ENCODE results near the gene ADRA2B.

ADRA2B gene

DNA sequence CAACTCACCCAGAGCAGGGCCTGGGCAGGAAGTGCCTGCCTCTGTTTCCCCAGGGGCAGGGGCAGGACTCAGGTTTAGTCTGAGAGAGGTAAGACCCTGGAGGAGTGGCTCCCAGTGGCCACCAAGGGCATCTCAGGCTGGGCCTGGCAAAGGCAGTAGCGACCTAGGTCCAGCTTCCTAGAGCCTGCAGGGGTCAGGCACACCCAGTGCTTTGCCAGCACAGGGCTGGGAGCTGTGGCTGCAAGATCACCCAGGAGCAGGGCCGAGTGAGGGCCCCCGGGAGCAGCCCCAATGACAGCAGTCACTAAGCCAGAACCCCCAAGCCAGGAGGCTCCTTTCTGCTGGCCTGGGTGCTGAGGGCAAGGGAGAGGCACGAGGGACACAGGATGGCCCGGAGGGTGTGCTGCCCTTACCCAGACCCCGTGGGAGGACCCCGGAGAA is 37.6 kb upstream of the ADRA2B start:
- Mint-ChIP-seq H3K4me1 (peaks cover 91% of the 10 kb centered on the region), H3K9me3 (no peaks in the 10 kb centered on the region), H3K27ac (no peak overlapping the region)

DNA sequence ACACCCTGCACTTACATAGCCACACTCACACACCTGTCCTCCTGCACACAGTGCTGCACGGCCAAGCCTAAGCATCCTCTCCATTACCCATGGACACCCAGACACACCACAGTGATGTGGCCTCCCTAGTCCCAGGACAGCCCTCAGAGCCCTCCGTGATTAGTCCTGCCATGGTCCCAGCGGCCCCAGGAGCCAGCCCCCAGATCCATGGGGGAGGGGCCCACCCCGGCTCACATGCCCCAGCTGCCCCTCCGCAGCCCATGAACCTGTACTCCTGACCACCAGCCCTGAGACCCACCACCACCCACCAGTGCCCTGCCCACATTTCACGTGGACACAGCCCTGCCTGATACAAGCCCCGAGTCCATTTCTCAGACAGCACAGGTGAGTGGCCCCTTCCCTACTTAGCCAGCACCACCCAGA is 36.9 kb upstream of the ADRA2B start:
- DNase-seq (no peak), ATAC-seq (no peak)
- Mint-ChIP-seq H3K27ac (no peak overlapping the region), H3K9me3 (no peaks in the 10 kb centered on the region), H3K4me1 (peaks cover 90% of the 10 kb centered on the region), H3K27me3 (no peaks in the 10 kb centered on the region), H3K36me3 (ENCODE audit: low read depth) (no peaks in the 10 kb centered on the region), H3K4me3 (no peak overlapping the region)

More for the DNA sequence above, 37.6 kb upstream of the ADRA2B start:
- DNase-seq (no peak), ATAC-seq (no peak)
- no peaks in the 10 kb centered on the region for H3K27me3 Mint-ChIP-seq
- H3K4me3 Mint-ChIP-seq = no peak overlapping the region
- no peaks in the 10 kb centered on the region for H3K36me3 Mint-ChIP-seq (ENCODE audit: low read depth)

DNA sequence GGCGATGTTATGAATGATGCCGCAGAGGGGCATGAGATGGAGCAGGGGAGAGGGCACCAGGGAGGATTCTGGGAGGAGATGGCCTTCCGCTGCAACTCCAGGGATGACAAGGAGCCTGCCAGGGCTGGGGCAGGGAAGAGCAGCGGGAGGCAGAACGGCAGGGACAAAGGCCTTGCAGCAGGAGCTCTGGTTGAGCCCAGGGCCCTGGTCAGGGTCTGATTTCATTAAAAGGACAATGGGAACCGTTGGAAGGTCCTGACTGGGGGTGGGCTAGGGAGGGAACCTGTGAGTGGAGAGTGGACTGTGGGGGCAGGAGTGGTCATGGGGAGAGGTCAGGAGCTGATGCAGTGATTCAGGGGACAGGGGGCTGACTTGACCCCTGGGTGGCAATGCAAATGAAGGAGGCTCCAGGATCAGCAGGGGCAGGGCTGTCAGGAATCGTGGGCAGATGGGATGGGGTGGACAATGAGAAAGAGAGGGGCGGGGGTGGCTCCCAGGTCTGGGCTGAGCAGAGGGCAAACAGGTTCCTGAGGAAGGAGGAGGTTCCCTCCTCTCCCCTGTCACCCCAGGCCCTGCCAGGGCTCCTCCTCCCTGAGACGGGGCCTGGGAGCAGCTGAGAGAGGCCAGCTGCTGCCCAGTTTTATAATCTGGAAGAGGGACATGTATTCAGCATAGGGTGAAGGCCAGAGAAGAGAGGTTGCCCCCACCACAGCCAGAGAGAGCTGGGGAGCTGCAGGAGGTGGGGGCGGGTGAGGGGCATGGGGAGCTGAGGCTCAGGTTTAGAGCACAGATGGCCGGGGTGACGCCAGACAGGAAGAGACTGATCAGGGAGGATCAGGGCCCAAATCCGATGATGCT is 36.2 kb upstream of the ADRA2B start:
- Mint-ChIP-seq H3K9me3 (no peaks in the 10 kb centered on the region), H3K4me1 (peaks cover 90% of the 10 kb centered on the region), H3K4me3 (no peak overlapping the region), H3K36me3 (ENCODE audit: low read depth) (no peaks in the 10 kb centered on the region), H3K27me3 (no peaks in the 10 kb centered on the region), H3K27ac (no peak overlapping the region)
- ATAC-seq (no peak), DNase-seq (no peak)

- H3K27me3 Mint-ChIP-seq = no peaks in the 10 kb centered on the region
- H3K36me3 Mint-ChIP-seq (ENCODE audit: low read depth) = no peaks in the 10 kb centered on the region
- no peak overlapping the region for H3K27ac Mint-ChIP-seq
- H3K4me3 Mint-ChIP-seq = no peak overlapping the region
- DNase-seq = no peak
- no peak for ATAC-seq
- peaks cover 90% of the 10 kb centered on the region for H3K4me1 Mint-ChIP-seq
- H3K9me3 Mint-ChIP-seq = no peaks in the 10 kb centered on the region
Measured at GRCh38 chr2:96151595-96152303, 35.4 kb upstream of the ADRA2B start.

DNA sequence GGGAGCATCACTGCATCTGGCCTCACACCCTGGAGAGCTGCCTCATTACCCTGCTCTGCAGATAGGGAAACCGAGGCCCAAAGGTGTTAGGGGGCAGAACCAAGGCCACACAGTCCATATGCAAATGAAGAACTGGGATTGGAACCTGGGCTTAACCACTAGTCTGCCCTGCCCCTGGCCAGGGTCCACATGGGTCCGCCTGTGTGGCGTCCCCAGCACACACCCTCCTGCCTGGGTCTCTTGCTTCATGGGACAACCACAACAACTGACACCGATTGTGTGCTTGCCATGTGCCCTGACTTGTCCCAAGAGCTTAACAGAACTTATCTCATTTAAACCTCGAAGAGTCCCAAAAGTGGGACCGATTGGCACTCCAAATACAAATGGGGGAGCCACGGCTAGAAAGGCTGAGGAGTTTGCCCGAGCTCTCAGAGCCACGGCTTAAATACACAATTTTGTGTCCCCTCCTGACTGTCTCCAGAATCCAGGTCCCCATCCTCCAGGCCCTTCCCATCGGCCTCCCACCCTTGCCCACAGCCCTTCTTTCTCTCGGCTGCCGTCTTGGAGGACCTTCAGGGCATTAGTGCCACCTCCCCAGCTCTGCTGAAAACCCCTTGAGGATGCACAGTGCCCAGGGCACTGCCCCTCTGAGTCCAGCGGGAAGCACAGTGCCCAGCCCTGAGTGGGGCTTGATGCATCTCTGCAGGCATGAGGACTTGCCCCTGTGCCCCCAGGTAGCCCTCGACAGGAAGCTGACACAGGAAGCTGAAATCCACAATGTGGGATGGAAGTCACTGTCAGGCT is 34.6 kb upstream of the ADRA2B start:
- Mint-ChIP-seq H3K27ac (no peak overlapping the region), H3K27me3 (peaks cover 2% of the 10 kb centered on the region), H3K4me3 (no peak overlapping the region), H3K36me3 (ENCODE audit: low read depth) (peaks cover 1% of the 10 kb centered on the region), H3K9me3 (no peaks in the 10 kb centered on the region), H3K4me1 (peaks cover 89% of the 10 kb centered on the region)
- DNase-seq (peak; percentile 3), ATAC-seq (no peak)

DNA sequence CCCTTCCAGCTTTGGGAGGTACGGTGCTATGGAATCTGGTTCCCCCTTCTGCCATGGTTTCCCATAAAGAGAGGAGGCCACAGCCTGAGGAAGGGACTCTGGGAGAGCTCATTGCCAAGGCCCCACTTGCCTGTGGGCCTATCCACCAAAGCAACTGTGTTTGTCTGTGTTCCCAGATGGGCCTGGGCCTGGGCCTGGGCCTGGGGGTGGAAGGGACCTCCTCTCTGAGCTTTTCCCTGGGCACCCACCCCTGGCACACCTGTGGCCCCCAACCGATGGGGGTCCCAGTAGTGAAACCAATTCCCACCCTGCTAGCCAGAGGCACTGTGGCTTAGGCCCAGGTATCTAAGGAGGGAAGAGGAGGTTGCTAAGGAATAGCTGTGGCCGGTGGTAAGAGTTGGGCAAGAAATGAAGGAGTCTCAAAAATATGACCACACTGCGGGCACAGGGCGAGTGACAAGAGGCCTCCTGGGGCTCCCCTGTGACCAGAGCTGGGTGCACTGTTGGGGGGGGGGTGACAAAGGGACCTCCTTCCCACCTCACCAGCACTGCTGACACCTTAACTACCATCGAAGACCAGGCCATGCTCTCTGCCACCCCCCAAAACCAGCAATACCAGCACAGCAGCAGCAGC is 33.8 kb upstream of the ADRA2B start:
- H3K27ac Mint-ChIP-seq = no peak overlapping the region
- H3K4me3 Mint-ChIP-seq = no peak overlapping the region
- no peaks in the 10 kb centered on the region for H3K9me3 Mint-ChIP-seq
- peaks cover 1% of the 10 kb centered on the region for H3K36me3 Mint-ChIP-seq (ENCODE audit: low read depth)
- peaks cover 2% of the 10 kb centered on the region for H3K27me3 Mint-ChIP-seq
- H3K4me1 Mint-ChIP-seq = peaks cover 84% of the 10 kb centered on the region
- ATAC-seq (no peak), DNase-seq (peak; percentile 7)

GRCh38 chr2:96148410-96149217 is 32.2 kb upstream of the ADRA2B start:
- DNase-seq (peak; percentile 98), ATAC-seq (peak; percentile 67)
- Mint-ChIP-seq H3K9me3 (no peaks in the 10 kb centered on the region), H3K27ac (peak overlapping the region; percentile 98), H3K27me3 (peaks cover 2% of the 10 kb centered on the region), H3K36me3 (ENCODE audit: low read depth) (peaks cover 13% of the 10 kb centered on the region), H3K4me3 (peak overlapping the region; percentile 86), H3K4me1 (peaks cover 79% of the 10 kb centered on the region)

DNA sequence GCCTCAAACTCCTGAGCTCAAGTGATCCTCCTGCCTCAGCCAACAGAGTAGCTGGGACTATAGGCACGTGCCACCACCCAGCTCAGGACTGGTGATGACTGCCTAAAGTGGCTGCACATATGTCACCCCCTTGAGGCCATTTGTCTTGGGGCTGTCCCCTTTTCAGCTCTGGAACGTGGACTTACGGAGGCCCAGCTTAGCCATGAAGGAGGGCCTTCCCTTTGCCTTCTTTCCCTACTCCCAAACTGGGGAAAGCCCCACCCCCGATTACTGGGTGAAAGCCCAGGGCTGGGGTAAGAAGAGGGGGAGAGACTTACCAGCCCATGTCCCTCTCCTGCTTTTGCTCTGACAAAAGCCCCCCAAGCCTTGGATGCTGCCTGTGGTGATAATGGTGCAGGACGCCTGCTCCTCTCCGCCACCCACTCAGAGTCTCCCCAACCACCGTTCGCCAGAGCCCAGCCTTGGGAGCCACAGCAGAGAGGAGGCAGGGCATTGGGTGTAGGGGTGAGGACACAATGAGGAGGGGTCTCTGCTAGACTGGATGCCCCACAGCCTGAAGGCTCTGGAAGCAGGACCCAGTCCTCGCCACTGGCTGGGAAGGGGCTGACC is 31.3 kb upstream of the ADRA2B start:
- H3K36me3 Mint-ChIP-seq (ENCODE audit: low read depth) = peaks cover 22% of the 10 kb centered on the region
- peak overlapping the region; percentile 98 for H3K27ac Mint-ChIP-seq
- DNase-seq (peak; percentile 56), ATAC-seq (no peak)
- H3K9me3 Mint-ChIP-seq = no peaks in the 10 kb centered on the region
- peak overlapping the region; percentile 86 for H3K4me3 Mint-ChIP-seq
- peaks cover 73% of the 10 kb centered on the region for H3K4me1 Mint-ChIP-seq
- peaks cover 2% of the 10 kb centered on the region for H3K27me3 Mint-ChIP-seq

DNA sequence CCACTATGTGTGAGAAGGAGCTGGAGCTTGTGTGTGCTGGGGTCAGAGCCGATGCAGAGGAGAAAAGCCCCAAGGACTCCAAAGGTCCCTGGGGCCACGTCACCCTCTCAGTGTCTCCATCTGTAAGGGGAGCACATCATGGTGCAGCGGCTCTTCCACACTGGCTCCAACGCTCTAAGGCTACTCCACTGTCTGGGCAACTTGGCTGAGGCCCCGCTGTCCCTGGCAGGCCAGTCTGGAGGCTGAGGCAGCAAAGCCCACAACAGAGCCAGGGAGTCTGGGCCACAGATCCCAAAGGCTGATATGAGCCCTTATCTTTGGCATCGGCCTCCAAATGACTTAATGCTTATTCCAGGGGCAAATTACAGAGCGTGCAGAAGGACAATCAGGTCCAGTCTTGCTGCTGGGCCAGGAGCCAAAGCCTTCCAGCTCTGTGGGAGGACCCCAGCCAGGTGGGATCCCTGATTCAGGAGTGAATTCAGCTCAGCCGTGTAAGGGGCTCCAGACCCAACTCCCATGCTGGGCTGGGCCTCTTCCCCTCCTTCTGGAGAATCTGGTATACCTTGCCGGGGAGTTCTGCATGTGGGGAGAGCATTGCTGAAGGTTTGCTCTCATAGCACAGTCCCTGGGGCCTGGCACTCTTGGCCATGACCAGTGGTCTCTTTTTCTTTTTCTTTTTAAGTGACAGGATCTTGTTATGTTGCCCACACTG is 30.7 kb upstream of the ADRA2B start:
- ATAC-seq = no peak
- Mint-ChIP-seq H3K36me3 (ENCODE audit: low read depth) (peaks cover 29% of the 10 kb centered on the region), H3K4me1 (peaks cover 72% of the 10 kb centered on the region), H3K27me3 (peaks cover 2% of the 10 kb centered on the region), H3K27ac (peak overlapping the region; percentile 98), H3K9me3 (no peaks in the 10 kb centered on the region), H3K4me3 (peak overlapping the region; percentile 86)
- DNase-seq = no peak

DNA sequence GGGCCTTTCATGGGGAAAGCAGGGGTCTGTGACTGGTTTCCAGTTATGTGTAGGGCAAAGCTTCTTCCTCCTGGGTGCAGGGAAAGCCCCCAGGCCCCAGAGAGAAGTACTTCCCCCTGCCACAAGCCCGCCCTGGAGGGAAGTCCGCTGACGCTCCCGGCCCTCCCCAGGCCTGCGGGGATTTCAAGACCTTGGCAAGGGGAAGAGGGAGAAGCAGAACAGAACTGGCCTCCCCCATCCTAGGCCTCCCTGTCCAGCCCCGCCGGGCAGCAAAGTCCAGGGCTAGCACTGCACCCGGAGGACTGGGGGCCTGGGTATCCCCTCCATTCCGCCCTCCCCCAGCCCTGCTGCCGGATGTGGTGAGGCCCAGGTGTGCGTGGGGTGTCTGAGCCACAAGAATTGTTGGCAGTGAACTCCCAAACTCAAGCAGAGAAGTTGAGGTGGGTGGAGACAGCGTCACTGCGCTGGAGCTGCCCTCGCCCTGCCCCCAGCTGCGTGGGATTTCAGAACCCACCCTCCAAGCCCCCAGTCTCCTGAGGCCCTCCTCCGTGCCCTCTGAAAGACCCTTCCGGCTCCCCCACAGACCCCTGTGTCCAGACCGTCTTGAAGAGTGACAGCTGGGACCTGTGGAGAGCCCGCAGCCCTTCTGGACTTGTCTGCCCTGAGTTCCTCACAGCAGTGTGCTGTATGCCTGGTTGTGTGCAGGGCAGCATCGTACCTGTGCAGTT is 29.9 kb upstream of the ADRA2B start:
- ATAC-seq = peak; percentile 17
- Mint-ChIP-seq H3K4me3 (peak overlapping the region; percentile 86), H3K9me3 (no peaks in the 10 kb centered on the region), H3K27ac (peak overlapping the region; percentile 98), H3K27me3 (peaks cover 2% of the 10 kb centered on the region), H3K4me1 (peaks cover 68% of the 10 kb centered on the region), H3K36me3 (ENCODE audit: low read depth) (peaks cover 33% of the 10 kb centered on the region)
- DNase-seq = peak; percentile 91

DNA sequence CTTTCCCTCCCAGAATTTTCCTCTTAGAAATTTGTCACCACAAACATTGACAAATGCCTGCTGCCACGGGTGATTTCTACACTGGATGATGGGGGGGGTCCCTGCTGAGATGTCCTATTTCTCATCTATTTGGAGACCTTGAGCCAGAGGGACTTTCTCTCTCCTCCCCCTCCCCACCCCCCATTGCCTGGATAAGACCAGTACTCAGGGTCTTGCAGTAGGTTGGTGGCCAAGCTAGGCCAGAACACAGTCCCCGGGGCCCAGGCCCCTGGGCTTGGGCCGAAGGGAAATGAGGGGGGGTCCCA is 29.4 kb upstream of the ADRA2B start:
- no peaks in the 10 kb centered on the region for H3K9me3 Mint-ChIP-seq
- peak overlapping the region; percentile 86 for H3K4me3 Mint-ChIP-seq
- DNase-seq (no peak), ATAC-seq (no peak)
- H3K4me1 Mint-ChIP-seq = peaks cover 68% of the 10 kb centered on the region
- H3K36me3 Mint-ChIP-seq (ENCODE audit: low read depth) = peaks cover 33% of the 10 kb centered on the region
- peaks cover 2% of the 10 kb centered on the region for H3K27me3 Mint-ChIP-seq
- peak overlapping the region; percentile 98 for H3K27ac Mint-ChIP-seq

- Mint-ChIP-seq H3K9me3 (no peaks in the 10 kb centered on the region), H3K36me3 (ENCODE audit: low read depth) (peaks cover 34% of the 10 kb centered on the region), H3K4me3 (peak within 1 kb of the TSS; percentile 94), H3K27ac (peak within 1 kb of the TSS; percentile 98), H3K27me3 (peaks cover 2% of the 10 kb centered on the region), H3K4me1 (peaks cover 66% of the 10 kb centered on the region)
- DNase-seq = peak; percentile 93
- ATAC-seq = peak; percentile 54
Measured at GRCh38 chr2:96145036-96145847, 28.9 kb upstream of the ADRA2B start, which contains the start of gene DUSP2. TSS of gene DUSP2 (minus strand) at chr2:96145440. CDS start at chr2:96145354, 86 bp downstream.
